HG03469 (cell line): ENCODE data around the gene SLC35F4.

Experiments used
- ATAC-seq: cut with Tn5 transposase; IDR thresholded peaks from one replicate; pipeline ENCODE4 v1.9.1; 2021; ENCODE audit warnings: mild to moderate bottlenecking, moderate library complexity, moderate number of reproducible peaks; ENCODE audit not compliant: unreplicated experiment

Gene SLC35F4

DNA sequence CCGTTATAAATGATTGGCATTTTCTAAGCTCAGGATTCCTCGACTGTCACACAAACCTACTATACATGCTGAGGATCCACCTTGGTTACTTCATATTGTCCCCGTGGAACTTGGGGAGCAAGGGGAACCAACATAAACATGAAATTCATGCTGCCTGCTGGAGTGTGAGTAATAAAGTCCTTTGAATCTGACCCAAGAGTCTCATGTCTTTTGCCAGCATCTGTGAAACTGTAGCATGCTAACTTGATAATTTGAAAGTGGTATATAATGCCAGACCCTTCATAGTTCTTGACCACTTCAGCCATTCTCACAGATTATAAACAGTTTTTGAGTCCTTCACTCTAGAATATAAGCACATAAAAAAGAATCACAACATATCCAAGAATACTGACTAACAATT, 17.1 kb downstream of the SLC35F4 start:
- ATAC-seq, result no peak

DNA sequence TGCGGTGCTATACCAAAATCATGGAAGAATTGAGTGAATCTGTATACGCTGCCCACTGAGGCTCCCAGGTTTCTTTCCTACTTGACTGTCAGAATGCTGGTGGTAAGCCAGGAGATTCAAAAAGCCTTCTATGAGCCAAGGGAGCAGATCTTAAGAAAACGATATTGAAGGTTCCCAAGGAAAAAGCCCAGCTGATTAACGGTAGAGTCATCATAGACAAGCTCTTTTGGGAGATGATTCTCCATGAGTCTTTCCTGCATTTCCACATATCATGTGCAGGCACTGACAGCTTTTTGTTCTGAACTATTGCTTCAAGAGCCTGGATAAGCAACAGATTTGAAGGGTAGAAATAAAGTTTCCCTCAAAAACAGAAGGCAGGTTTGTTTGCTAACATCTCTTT, 17.5 kb downstream of the SLC35F4 start:
- ATAC-seq, result no peak

DNA sequence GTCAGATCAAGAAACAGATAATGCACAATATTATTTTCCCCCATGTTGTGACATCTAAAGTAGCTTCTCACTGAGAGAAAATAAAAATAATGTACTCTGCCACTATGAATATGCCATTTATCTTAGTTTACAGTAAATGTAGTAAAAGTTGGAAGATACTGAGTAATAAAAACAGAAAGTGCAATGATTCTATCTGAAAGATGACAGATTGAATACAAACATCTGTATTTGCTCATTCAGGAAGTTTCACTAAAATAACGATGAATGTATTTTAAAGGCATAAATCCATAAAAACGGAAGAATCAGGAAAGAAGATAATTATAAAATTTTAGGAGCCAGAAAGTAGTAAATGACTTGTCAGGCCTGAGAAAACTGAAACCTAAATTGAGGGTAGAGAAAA, 18.2 kb downstream of the SLC35F4 start:
- ATAC-seq, result no peak

DNA sequence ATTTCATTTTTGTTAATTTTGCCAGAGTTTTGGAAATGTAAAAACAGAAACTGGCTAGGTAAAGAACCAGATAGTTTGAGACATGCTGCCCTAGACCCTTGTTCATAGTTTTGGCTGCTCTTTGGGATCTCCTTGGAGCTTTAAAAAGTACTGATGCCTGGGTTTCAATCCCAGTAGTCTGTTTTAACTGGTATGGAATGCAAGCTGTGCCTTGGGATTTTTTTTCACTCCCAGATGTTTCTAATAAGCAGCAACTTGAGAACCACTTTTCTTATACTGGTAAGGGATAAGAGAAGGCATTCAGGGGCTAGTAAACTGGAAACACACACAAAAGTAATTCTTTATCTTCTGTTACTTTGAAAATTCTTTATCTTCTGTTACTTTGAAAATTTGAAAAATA, 18.8 kb downstream of the SLC35F4 start:
- ATAC-seq, result no peak

DNA sequence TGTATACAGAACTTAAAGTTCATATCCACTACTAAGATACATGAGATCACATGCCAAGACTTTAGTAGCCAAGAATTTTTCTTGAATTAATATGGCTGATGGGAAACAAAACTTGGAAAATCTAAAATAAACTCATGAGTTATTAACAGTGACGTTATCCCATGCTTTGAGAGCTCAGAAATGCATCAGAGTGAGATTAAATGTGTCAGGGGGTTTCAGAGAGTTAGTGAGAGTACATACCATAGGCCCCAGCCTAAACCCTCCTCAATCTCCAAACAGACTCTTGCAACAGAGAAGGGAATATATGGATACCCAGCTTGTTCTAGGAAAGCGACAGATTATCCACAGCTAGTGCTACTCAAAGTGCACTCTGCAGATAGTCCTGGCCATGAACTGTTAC, 19.3 kb downstream of the SLC35F4 start:
- no peak for ATAC-seq

DNA sequence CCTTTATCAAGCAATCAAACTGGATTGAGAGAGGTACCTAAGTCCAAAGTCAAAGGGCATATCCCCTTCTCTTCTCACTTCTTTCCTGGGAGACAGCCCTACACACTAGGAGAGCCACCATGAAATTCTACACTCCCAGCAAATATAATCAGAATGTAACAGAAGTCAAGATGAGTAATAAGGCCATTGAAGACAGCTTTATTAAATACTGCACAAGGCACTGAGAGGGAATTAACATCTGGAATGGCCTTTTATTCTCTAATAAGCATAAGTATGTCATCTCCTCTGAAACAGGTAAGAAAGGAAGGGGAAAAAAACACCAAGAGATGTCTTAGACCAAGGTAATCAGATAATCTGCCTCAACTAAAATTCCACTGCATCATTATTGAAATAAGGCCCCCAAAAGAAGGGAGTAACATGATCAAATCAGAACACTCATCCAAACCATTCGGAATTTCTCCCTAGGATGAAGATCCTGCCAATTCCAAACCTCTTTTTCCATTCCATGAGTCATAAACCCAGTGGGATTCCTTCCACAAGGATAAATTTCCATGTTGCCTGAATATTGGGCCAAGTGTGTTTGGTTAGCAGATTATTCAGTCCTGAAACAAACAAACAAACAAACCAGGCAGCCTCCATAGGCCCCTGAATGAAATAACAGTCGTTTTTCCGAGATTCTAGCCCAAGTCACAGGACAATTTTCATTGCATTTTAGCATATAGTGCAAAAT, 19.9 kb downstream of the SLC35F4 start:
- ATAC-seq, result no peak

DNA sequence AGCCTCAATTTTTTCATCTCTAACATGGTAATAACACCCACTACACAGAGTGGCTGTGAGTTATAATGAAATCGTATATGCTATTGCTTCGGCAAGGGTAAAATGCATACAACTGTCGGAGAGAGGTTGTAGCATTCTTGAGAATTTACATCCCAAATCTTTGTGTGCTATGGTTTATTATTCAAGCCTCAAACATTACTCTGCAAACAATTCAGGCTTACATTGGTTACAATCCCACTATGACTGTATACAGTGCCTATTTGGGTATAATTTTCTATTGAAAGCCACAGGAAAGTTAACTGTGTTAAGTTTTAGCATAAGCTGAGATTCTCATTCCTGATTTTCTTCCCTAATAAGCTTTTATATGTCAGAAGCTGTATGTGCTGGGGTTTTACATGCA, 20.6 kb downstream of the SLC35F4 start:
- ATAC-seq, result no peak

DNA sequence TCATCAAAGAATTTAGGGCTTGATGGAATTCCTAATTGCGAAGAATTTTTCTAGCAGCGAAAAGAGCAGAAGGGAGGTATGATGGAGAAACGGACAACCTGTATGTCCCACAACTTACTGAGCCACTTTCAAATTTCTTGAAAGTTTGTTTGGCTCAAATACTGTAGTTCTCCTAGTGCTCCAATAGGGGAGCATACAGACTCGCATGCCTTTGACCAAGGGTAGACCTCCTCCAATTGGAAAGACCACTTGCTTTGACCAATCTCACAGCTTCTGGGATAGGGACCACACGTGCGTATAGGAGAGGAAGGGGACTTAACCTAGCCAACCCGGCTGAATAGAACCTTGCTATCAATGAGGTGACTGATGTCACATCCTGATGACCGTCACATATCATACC, 28.6 kb downstream of the SLC35F4 start:
- ATAC-seq, result no peak

DNA sequence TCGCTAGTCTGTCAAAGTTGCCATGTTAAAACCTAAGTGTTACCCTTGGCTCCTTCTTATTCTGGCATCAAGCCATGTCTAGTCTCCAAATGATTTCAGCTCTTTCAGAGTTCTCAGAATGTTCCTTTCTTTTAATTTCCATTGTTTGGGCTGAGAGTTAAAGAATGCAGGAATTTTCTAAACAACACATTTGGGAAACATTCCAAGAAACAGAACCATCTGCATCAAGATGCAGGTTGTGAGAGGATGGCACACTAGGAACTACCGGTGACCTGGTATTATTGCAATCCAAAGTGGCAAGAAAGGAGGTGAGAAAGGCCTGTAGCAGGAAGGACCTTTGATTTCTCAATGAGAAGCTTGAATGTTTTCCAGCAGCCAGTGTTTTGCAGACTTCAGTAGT, 30.1 kb downstream of the SLC35F4 start:
- no peak for ATAC-seq

DNA sequence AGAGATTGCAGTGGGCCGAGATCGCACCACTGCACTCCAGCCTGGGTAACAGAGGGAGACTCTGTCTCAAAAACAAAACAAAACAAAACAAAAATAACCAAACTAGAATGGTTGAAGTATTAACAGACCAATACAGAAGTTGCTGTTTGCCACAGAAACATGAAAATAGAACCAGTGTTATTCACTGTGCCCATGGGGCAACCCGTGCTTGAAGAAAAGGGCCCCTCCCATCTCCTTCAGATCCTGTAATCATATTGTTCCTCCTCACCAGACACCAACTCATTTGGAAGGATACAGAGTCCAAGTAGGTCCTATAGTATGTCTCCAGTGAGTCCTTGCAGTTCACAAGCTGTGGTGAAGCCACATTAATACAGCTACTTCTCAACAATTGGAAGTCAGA, 30.9 kb downstream of the SLC35F4 start:
- no peak for ATAC-seq

DNA sequence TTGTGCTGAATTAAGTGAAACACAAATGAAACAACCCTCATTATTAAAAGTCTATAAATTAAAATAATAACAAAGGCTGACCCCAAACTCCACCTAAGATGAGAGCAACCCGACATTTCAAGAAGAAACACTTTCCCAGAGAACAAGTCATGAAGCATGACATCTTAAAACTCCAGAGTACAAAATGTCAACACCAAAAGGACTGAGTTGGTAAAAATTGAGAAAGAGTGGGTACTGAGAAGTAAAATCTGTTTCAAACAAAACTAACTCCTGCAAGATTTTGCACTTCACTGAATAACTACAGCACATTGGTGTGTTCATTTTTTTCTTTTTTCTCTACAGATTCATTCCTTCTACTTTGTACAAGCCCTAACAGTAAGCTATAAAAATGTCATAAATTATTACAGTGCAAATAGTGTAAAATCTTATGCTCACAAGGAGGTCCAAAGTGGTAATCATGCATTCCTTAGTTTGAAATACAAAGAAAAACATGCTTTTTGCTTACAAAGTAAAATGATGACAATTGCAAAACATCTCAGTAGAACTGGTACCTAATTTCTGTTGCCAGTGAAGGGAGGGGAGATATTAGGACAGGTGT, 31.8 kb downstream of the SLC35F4 start:
- ATAC-seq, result no peak

DNA sequence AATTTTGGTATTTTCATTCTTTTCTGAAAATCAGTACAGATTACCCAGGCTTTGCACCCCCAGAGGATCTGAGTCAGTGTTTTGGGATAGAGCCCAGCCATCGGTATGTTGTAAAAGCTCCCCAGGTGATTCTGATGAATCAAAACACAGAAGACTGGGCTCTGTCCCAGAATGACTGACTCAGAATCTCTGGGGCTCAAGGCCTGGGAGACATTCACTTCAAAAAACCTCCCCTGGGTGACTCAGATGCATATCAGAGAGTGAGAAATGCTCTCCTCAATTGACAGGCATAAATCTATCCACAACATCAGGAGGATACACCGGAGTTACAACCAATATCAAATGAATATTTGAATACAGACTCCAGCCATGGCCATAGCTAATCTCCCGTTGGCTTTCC, 32.6 kb downstream of the SLC35F4 start:
- ATAC-seq, result no peak

DNA sequence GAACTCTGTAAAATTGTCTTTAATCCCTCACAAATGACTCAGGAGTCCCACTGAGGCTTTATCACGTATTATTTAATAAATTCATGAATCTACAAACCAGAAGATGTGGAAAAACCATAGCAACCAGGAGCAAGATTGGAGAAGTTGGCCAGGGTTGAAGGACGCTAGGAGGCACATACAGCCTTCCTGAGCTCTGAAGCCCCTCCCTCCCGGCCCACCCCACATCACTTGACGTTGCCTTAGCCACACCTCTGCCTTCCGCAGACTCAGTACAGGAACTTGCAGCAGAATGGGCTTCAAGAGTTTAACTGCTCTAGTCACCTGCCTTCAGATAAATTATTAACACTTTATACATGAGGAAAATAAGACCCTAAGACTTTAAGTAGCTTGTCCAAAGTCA, 33.9 kb downstream of the SLC35F4 start:
- no peak for ATAC-seq

DNA sequence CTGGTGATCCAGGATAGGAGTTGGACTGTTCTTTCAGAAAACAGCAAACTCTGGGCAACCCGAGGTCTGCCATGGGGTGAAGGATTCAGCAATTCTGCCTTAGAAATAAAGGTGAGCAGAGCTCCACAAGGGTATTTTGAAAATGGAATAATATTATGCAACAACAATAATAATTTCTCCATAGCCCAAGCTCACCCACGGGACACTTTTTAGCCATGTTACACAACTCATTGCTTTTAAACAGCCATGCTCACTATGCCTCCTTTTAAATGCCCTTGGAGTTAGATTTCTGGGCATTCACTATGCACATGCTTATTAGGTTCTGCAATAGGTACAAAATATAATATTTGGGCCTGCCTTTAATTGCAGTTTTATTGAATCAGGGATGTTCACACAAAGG, 37.2 kb downstream of the SLC35F4 start:
- ATAC-seq, result no peak

DNA sequence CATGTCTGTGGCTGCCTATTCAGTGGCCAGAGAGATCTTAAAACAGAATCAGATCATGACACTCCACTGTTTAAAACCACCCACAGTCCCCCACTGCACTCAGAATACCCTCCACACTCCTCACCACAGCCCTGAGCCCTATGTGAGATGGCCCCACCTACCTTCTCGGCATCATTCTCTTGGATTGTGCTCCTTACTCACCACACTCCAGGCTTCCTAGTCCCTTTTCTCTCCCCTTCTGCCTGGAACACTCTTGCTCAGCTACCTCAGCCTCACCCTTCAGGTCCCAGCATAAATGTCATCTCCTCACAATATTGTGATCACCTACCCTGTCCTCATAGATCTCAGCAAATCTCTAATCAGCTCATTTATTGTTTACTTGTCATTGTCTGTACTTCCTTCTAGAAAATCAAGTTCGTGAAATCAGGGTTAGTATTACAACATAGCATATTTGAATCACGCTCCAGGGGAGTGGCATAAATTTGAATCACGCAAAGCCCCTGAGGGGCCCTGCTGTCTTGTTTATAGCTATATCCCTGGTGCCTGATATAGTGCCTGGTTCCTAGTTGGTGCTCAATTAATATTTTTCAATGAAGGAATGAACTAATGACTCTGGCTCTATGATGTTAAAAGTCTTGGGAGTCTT, 42.8 kb downstream of the SLC35F4 start:
- ATAC-seq, result no peak

DNA sequence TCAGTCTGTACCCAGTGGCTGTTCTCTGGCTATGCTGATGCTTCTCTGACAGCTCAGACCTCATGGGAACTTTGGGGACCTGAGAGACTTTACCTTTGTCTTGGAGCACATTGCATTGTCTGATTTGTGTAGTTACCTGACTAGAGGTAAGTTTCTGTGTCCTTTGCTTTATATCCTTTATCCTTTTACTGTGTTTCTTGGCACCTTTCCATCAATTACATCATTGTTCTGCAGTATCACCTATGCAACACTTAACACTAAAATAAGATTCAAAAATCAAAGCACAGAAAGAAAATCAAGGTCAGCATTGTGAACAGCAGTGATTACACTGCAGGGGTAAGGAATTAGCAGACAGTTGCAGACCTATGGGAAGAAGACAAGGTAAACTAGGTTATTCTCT, 43.8 kb downstream of the SLC35F4 start:
- no peak for ATAC-seq

DNA sequence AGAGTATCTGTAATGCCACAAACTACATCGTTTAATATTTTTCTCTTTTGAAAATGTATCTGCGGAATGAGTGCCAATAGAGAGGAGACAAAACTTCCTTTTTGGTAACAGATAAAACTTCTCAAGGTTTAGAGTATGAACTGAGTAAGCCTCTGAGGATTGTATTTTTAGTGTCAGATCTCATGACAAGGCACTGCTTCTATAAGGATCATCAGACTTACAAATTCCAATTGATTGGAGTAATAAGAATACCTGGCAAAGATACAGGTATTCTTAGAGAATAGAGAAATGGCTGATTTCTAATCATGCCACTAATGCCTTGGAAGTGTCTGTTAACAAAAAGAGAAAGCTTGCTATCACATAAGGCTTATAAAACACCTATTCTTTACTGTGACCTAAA, 45.3 kb downstream of the SLC35F4 start:
- ATAC-seq, result no peak

DNA sequence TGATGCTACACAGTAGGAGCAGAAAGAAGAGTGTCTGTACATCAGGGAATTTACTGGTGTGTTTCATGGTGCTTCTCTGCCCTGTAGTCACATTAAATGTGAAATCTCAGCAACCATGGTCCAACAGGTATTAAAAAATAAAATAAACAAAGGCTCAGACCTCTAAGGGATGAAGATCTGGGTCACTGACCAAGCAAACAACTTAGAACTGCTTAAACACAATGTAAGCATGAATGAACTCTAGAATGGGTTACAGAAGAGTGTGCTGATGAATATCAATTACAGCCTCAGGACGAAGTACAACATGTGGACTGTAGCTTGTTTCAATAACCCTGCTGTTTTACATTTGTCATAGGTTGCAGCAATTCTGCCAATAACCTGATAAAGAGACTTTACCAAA, 47.4 kb downstream of the SLC35F4 start:
- ATAC-seq, result no peak

DNA sequence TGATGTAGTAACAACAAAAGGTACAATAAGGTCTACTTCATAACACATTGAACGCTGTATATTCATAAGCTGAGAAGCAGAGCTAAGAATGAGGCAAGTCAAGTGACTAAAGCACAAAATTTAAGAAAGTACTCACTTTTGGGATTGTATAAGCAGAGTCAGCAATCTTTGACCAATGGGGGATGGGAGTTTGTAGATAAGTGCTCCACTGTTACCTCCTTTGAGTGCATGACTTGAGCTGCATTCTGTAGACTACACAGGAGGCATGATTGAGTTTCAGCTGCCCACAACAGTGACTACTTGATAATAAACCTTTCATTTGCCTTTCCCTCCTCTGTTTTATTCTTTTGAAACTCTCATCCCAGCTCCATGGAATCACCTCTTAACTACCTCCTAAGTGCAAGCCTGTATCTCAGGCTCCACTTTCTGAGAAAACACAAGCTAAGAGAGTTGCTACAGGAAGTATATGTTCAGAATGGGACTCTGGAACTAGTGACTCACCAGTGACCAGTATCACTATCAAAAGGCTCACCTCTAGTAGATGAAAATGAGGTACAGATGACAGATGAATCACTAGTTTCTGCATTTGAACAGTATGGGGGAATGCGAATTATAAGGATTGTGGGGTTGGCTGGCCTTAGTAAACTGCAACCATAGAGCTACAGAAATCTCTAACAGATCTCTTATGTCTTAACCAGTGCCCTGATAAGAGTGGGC, 49.2 kb downstream of the SLC35F4 start:
- ATAC-seq, result no peak

DNA sequence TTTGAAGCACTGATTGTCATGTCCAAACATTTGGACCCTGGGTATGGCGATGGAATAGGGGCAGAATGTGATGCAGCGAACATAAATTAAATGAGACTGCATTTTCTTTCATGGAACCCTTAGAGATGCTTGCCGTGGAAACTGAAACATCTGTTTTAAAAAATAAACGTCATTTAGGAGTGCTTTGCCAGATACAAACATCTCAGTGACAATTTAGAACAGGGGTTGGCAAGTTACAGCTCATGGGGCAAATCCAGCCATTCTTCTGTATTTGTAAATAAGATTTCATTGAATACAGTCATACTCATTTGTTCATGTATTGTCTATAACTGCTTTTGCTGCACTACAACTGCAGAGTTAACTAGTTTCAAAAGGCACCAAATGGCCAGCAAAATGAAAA, 51.2 kb downstream of the SLC35F4 start:
- ATAC-seq, result no peak

DNA sequence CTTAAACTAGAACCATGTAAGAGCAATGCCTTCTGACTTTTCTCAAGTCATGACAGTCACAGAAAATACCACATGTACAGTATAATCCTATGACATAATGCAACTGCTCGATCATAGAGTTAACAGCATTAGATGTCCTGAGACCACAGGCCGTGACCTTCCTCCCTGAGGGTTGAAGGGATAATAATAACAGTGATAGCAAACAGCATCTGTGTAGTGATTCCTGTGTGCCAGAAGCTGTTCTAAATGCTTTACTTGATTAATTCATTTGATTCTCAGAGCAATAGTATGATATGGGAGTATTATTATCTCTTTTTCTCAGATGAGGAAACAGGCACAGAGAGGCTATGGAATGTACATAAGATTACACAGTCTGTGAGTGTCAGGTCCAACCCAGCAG, 53.2 kb downstream of the SLC35F4 start:
- ATAC-seq, result no peak

DNA sequence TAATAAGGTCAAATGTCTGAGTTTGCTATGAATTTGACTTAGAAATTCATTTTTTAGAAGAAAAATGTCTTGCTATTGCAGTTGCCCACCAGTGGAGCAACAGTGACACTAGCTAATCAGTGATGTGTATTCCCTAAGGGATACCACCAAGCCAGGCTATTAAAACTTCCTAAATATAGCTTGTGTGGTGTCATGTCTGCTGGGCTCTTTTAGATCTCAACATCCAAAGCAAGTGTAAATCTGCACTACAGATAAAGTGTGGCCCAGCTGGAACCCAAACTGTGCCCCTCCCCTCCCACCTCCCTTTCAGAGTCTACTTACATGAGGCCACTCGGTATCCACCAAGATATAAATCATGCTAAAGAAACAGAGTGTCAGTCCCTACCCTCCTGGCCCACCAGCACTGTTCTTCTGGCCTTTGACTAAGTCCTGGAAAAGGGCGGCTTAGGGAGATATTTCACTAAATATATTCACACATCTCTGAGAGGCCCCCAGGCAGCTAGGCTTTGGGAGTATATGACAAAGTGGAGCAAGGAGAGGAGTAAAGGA, 53.8 kb downstream of the SLC35F4 start:
- ATAC-seq, result no peak
